Mucosa of gallbladder (tissue), 1 donor: Measurements from ENCODE around the gene PYGO2. TPM values are rescaled to one million over a fixed set of nuclear protein-coding genes. Genes with fewer than 3 reads are reported as not detected.

ENCODE experiments used
- DNase-seq: peaks from one replicate; pipeline ENCODE4 v3.0.0-alpha.2; 2020; ENCODE audit warnings: low spot score
- total RNA-seq: library from RNA; stranded (reverse); gene quantifications from one replicate; pipeline ENCODE4 v1.2.1, GENCODE V29; 2021
- donor health status: DM: no; HTN: no; CAD: no.

The PYGO2 gene, protein sequence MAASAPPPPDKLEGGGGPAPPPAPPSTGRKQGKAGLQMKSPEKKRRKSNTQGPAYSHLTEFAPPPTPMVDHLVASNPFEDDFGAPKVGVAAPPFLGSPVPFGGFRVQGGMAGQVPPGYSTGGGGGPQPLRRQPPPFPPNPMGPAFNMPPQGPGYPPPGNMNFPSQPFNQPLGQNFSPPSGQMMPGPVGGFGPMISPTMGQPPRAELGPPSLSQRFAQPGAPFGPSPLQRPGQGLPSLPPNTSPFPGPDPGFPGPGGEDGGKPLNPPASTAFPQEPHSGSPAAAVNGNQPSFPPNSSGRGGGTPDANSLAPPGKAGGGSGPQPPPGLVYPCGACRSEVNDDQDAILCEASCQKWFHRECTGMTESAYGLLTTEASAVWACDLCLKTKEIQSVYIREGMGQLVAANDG
- 54.5 TPM for total RNA-seq

DNA sequence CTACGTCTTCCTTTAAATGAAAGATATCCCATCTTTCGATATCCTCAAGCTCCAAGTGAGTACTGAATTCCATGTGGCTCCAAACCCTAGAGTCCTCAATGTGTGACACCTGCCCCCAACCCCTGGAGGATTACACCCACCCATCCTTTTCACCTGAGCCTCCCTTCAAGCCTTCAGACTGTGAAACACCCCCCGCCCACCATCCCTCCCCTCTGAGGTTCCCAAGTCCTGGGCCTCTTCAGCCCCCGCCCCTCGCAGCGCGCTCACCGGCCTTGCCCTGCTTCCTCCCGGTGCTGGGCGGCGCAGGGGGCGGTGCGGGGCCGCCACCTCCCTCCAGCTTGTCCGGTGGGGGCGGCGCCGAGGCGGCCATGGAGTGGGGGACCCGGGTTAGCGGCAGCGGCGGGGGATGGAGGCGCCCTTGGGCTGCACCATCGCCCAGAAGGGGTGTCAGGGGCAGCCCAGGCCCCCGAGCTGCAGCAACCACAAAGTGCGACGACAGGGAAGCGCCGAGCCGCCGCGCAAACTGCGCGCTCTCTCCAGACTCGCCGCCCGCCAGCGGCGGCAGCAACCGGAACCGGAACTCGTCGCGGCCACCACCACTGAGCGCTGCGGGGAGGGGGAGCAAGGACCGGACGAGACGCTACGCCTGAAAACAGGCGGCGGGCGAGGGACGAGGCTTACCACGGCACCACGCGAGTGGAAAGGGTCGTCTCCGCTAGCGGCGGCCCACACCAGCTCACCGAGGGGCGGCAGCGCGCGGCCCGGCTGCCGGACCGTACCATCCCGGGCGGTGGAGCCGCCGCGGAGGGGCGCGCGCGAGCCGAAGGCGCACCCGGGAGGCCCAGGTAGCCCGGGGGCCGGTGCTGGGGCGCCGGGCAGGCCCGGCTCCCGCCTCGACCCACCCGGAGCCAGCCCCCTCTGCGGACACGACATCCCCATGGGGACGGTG, at the start of gene PYGO2:
Gene PYGO2 (minus strand): TSS at position 576 of the 949 bp plus-strand sequence. CDS start 206 bp downstream, at position 370.
- DNase-seq: peak; percentile 63

DNA sequence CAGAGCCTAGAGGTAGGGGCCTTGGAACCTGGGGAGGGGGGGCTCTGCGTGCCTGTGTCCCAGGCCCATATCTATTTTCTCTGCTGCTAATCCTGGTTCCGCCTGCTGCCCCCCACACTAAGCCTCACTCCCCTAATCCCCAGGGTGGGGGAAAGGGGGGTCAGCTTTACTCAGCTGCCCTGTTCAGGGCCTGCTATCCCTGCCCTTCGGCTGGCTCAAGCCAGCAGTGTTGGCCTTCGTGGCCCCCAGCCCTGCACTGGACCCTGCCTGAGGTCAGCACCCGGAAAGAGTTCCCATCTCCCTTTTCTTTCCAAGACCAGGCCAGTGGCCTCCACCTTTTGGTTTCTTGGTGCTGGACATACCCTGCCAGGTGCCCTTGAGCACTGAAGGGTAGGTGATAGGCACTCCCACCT, 49.4 kb upstream of the PYGO2 start:
- no peak for DNase-seq

DNA sequence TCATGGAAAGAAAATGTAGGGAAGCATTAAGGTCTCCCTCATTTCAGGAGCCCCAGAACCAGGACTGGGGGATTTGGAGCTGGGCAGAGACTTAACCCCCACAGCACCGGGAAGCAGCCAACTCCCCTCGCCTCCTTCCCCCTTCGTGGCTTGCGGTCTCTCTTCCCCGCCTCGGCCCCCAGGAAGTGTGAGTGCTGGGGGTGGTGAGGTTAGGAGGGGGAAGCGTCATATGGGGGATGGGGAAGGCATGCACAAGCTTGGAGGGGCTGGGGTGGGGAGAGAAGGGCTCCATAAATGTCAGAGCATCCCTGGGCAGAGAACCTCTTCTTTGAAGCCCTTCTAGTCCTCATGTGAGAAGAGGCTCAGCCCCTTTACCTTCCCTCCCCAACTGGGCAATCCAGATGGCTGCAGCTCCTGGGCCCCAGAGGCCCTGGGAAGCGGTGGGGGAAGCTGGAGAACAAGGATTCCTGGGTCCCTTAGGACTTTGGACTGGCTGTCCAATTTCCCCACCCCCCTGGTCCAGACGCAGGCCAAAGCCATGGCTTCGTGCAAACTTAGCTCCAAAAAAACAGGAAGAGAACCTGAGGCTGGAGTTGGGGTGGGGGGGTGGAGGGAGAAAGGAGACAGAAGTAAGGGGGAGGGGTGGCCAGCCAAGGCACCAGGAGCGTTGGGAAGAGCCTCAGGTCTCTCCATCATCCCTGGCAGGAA, 48.8 kb upstream of the PYGO2 start:
- DNase-seq: no peak

DNA sequence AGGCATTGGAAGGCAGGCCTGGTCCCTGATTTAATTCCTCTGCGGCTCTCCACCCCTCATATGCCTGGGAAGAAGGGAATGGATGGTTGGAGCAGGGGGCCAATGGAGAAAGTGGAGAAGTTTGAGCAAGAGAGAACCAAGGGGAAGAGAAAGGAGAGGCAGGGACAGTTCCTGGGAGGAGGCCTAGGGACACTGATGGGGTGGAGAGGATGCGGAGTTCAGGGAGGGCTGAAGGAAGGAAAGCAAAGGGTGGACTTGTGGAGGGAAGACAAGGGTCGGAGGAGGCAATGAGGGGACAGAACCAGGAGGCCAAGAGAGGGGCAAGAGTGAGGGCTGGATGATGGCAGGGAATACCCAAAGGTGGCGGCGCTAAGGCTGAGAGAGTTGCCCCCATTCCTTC, 48.2 kb upstream of the PYGO2 start:
- no peak for DNase-seq

- no peak for DNase-seq
Measured at GRCh38 chr1:155009221-155009711, 47.7 kb upstream of the PYGO2 start.

DNA sequence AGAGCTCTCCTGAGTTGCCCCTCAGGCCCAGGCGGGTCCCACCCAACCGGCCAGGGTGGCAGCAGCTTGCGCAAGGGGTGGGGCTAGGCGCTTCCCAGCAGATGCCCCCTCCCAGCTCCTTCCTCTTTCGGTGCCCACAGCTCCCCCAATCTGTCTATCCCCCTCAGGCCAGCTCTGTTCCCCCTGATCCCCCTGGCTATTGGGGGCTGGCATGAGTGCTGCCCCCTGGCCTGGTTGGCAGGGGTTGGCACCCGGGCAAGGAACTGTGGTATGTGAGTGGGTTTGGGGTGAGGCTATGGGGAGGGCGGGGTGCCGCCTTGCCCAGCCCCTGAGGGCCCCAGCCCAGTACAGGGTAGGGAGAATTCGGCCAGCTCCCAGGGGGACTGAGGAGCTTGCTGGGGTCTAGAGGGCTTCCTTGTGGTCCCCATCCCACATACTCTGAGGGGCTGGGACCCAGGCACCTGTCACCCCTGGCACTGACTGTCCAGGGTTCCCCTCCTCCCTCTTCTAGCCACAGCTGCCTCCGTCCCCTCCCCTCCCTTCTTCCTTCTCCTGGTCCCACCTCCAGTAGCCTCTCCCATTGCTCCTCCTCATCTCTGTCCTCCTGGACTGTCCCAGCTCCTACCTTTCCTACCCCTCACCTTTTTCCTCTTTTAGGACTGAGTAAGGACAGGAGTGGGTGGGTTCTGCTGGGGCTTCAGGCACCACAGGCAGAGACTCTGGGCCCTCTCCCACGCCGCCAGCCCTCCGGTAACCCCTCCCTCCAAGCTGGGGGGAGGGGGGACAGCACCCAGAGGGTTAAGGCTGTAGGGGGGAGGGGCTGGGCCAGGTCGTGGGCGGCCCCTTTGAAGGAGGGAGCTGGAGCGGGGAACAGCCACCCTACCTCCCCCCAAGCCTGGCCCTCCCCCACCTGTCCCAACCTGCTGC, 46.7 kb upstream of the PYGO2 start:
- no peak for DNase-seq

DNA sequence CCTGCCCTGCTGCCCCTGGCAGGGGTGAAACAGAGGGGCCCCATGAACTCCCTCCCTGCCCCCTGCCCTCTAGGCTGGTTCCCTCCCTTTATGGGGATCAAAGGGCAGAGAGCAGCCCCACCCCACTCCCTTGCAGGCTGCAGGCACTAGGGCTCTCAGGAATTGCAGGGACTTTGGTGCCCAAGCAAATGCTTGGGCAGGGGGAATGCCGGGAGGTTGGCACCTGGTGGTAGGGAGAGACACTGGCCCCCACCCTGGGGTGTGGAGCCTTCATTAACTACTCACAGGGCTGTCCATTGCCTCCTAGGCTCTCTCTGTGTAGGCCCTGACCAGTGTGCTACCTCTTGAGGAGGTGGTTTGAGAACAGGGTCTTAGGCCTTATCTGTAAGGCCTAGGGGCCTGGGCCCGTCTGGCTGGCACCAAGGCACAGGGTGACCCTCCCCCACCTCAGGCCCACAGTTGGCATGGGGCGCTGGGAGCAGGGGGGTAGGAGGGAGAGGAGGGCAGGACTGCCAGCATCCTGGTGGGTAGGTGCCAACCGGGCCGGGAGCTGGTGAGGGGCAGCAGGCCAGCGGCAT, 45.8 kb upstream of the PYGO2 start:
- DNase-seq: no peak

GRCh38 chr1:155006601-155007101, 45.1 kb upstream of the PYGO2 start:
- DNase-seq: no peak

- DNase-seq: peak; percentile 65
Measured at GRCh38 chr1:155005076-155006011, 43.8 kb upstream of the PYGO2 start.

- DNase-seq: no peak
Measured at GRCh38 chr1:155004352-155005075, 42.9 kb upstream of the PYGO2 start.

DNA sequence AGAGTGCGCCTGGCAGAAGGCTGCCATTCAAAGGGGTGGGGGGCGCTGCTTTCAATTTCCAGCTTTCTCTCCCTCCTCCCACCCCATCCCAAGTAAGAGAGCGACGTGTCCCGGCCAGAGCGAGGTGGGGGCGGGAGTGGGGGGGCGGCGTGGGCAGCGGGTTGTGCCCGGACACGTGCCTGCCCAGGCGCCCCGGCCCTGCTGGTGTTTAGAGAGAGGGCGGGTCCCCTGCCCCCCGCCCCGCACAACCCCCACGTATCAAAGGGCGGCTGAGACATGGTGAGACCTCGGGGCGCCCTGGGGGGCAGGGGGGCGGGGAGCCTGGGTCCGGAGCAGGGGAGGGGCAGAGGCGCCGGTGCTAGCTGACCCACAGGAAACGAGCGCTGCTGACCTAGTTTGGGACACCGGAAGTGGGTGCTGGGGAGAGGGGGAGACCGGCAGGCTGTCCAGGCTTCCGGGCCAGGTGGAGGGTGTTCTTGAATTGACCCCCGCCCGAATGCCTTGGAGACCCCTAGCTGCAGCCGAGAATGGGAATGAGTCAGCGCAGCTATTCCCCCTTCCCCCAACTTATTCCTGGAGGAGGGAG, 42.3 kb upstream of the PYGO2 start:
- no peak for DNase-seq

- no peak for DNase-seq
Measured at GRCh38 chr1:155003227-155003765, 41.7 kb upstream of the PYGO2 start.

- DNase-seq: no peak
Measured at GRCh38 chr1:155002464-155003226, 41.1 kb upstream of the PYGO2 start, which contains the start of gene ZBTB7B. Gene ZBTB7B, plus strand, starts transcription at chr1:155002802. Its CDS starts 11,859 bp downstream, at chr1:155014661.

DNA sequence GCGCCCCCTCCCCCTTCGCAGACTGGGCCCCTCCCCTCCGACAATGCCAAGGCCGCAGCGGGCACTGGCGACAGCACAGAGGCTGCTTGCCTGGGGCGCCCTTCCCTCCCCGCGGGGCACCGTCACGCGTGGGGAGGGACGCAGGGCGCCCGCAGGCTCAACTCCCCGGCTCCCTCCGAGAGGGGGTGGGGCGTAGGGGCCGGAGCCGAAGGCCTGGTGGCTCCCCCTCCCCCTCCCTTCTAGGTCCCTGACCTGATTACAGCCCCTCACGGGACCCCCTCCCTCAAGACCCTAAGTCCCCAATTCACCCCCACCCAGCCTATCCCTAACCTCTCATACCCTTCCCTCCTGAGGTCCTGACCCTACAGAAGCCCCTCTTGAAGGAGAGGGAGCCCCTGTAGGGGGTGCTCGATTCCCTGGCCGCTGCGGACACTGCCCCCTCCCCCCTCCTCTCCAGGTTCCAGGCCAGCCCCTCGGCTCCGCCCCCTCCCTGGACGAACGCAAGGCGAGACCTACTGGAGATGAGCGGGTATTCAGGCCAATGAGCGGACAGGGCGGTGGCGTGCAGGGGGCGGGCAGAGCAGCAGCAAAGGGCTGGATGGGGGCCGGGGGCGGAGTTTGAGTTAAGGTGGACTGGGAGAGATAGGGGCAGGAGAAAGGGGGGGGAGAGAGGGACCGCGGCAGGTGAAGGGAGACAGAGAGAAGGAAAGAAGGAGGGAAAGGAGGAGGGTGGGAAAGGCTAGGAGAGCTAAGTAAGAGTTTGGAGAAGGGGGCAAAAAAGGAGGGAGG, 40.3 kb upstream of the PYGO2 start:
- DNase-seq: peak; percentile 100

DNA sequence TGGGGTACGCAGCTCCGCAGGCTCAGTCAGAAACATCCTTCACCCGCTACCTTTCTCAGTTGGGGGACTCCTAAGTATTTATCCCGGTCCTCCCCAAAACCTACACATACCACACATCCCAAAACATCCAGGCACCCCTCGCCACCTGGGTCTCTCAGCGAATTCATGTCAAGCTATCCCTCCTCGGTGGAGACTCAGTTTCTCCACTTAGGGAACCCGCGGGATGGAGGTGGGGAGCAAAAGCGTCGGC, 39.8 kb upstream of the PYGO2 start:
- DNase-seq: no peak

GRCh38 chr1:155000726-155001424, 39.3 kb upstream of the PYGO2 start:
- peak; percentile 91 for DNase-seq
